GM12872 (cell line): Measurements from ENCODE around the gene EMC8.

Experiments
- TF ChIP-seq, protein P1 (sequence below): IDR thresholded peaks from 3 replicates; pipeline ENCODE4 v1.5.1; 2011; ENCODE audit warnings: low read depth, mild to moderate bottlenecking, low read length, moderate library complexity; ENCODE audit not compliant: insufficient read depth

EMC8 gene

GRCh38 chr16:85844169-85844481, 44.8 kb upstream of the EMC8 start:
- TF ChIP-seq, protein P1, sequence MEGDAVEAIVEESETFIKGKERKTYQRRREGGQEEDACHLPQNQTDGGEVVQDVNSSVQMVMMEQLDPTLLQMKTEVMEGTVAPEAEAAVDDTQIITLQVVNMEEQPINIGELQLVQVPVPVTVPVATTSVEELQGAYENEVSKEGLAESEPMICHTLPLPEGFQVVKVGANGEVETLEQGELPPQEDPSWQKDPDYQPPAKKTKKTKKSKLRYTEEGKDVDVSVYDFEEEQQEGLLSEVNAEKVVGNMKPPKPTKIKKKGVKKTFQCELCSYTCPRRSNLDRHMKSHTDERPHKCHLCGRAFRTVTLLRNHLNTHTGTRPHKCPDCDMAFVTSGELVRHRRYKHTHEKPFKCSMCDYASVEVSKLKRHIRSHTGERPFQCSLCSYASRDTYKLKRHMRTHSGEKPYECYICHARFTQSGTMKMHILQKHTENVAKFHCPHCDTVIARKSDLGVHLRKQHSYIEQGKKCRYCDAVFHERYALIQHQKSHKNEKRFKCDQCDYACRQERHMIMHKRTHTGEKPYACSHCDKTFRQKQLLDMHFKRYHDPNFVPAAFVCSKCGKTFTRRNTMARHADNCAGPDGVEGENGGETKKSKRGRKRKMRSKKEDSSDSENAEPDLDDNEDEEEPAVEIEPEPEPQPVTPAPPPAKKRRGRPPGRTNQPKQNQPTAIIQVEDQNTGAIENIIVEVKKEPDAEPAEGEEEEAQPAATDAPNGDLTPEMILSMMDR, result no peak

GRCh38 chr16:85843471-85844168, 44.3 kb upstream of the EMC8 start:
- TF ChIP-seq, protein P1, result no peak

DNA sequence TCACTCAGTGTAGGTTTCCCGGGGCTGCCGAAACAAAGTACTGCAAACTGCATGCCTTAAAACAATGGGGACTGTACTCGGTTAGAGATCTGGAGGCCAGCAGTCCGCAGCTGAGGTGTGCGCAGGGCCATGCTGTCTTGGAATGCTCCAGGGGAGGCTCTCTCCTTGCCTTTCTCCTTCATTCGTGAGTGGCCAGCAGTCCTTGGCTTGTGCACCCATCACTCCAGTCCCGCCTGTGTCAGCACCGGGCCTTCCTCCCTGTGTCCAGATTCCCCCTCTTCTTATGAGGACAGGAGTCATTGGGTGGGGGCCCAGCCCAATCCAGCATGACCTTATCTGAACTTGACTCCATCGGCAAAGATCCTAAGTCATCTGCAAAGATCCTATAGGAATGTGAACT, 43.5 kb upstream of the EMC8 start:
- TF ChIP-seq, protein P1, result no peak

- TF ChIP-seq, protein P1, result no peak
These were observed 43.1 kb upstream of the EMC8 start for GRCh38 chr16:85842435-85842834.

- TF ChIP-seq, protein P1, result no peak
These were observed 41.5 kb upstream of the EMC8 start for GRCh38 chr16:85840801-85841200.

GRCh38 chr16:85840395-85840794, 41.1 kb upstream of the EMC8 start:
- TF ChIP-seq, protein P1, result no peak

DNA sequence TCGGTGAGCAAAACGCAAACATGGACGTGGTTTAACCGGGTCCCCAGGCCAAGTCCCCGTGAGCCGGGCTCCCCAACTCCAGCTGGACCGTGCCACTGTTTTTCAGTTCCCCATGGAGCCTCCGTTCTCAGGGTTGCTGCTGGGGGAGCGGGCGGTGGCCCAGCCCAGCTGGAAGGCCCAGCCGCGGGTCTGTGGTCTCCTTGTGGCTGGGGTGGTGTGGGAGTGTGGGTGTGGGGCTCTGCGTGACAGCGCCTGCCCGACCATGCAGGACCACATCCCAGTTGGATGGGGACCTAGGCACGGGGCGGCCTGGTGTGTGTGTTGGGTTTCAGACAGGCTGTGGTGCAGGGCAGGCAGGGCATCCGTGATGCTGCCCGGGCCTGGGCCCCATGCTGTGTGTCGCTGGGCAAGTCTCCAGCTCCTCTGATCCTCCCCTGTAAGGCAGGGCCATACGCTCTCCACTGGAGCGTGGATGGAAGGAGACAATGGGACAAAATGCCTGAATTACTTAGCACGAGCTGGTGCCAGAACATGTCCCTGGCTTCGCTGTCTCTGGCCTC, 40.4 kb upstream of the EMC8 start:
- TF ChIP-seq, protein P1, result no peak
